ENCODE data around the gene PCGF5. TPM values are rescaled to one million over a fixed set of nuclear protein-coding genes. Genes with fewer than 3 reads are reported as not detected.

PCGF5 gene
- total and polyA plus RNA-seq, 11 donors = 54.2 to 90.7 (median 85.6) TPM

- H3K27me3 ChIP-seq = no peaks in the 10 kb centered on the region
- H3K4me3 ChIP-seq = no peak overlapping the region
- H3K4me1 ChIP-seq = peaks cover 7 to 75% (median 50%) of the 10 kb centered on the region in 12 donors
- no peak for DNase-seq
- intact Hi-C loops (cut with DNase I) = no loop called here
- WGBS, 4 donors = 72 to 90% (median 76%) methylated on average over 2 of the region's 2 CpGs
- ATAC-seq = no peak
- H3K36me3 ChIP-seq = no peaks in the 10 kb centered on the region
- H3K9me3 ChIP-seq = no peaks in the 10 kb centered on the region
- H3K27ac ChIP-seq = peak overlapping the region in 6 of 12 donors; percentile 1 to 23 (median 18)
- TF ChIP-seq POLR2A (IDR thresholded peaks at IDR 0.05) = no peak
- TF ChIP-seq, protein P1, sequence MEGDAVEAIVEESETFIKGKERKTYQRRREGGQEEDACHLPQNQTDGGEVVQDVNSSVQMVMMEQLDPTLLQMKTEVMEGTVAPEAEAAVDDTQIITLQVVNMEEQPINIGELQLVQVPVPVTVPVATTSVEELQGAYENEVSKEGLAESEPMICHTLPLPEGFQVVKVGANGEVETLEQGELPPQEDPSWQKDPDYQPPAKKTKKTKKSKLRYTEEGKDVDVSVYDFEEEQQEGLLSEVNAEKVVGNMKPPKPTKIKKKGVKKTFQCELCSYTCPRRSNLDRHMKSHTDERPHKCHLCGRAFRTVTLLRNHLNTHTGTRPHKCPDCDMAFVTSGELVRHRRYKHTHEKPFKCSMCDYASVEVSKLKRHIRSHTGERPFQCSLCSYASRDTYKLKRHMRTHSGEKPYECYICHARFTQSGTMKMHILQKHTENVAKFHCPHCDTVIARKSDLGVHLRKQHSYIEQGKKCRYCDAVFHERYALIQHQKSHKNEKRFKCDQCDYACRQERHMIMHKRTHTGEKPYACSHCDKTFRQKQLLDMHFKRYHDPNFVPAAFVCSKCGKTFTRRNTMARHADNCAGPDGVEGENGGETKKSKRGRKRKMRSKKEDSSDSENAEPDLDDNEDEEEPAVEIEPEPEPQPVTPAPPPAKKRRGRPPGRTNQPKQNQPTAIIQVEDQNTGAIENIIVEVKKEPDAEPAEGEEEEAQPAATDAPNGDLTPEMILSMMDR (IDR thresholded peaks at IDR 0.05) = no peak
These were observed 24.0 kb upstream of the PCGF5 start for GRCh38 chr10:91196268-91197048.

GRCh38 chr10:91197127-91197526 is 23.3 kb upstream of the PCGF5 start:
- Histone ChIP-seq H3K9me3 (no peaks in the 10 kb centered on the region), H3K4me3 (no peak overlapping the region), H3K36me3 (no peaks in the 10 kb centered on the region), H3K4me1 (peaks cover 7 to 77% (median 50%) of the 10 kb centered on the region in 12 donors), H3K27me3 (no peaks in the 10 kb centered on the region), H3K27ac (peak overlapping the region in 5 of 12 donors; percentile 1 to 35 (median 16))
- ATAC-seq = peak in 3 of 4 donors; percentile 34 to 71 (median 46)
- peak in 2 of 5 donors; percentile 51 to 62 for DNase-seq
- TF ChIP-seq, protein P1 (IDR thresholded peaks at IDR 0.05) = peak in 1 of 12 donors; percentile 4
- TF ChIP-seq POLR2A (IDR thresholded peaks at IDR 0.05) = no peak
- intact Hi-C loops (cut with DNase I) = no loop called here
- 45 to 53% (median 49%) methylated on average over 12 of the region's 12 CpGs for WGBS, 4 donors

DNA sequence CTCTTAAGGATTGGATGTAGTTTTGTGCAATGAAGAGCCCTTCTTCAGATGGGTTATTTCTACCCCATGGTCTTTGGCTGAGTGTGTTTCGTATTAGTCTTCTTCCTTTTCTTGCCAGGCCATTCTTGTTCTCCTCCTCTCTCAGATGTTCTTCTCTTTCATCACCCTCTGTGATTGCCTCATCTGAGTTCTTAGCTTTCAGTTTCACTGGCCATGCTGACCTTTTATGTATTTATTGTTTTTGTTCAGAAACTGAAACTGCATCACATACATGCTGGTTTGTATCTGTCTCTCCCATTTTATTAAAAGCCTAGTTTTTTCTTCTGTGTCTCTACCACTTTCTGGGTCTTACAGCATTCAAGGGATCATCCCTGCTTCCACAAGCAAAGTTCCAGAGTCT is 21.7 kb upstream of the PCGF5 start:
- no peak overlapping the region for H3K4me3 ChIP-seq
- intact Hi-C loops (cut with DNase I) = no loop called here
- ATAC-seq (peak in 3 of 4 donors; percentile 29 to 64 (median 48)), DNase-seq (no peak)
- 43 to 53% (median 49%) methylated on average over 1 of the region's 1 CpG for WGBS, 4 donors
- no peaks in the 10 kb centered on the region for H3K9me3 ChIP-seq
- TF ChIP-seq, protein P1 (IDR thresholded peaks at IDR 0.05) = no peak
- TF ChIP-seq POLR2A (IDR thresholded peaks at IDR 0.05) = no peak
- peak overlapping the region in 9 of 12 donors; percentile 8 to 80 (median 30) for H3K27ac ChIP-seq
- no peaks in the 10 kb centered on the region for H3K27me3 ChIP-seq
- H3K36me3 ChIP-seq = no peaks in the 10 kb centered on the region
- H3K4me1 ChIP-seq = peaks cover 7 to 74% (median 51%) of the 10 kb centered on the region in 12 donors

Measured in heart left ventricle (tissue), 16 donors.